ENCODE data around the gene DNAJB8.
A peak's percentile ranks its signal among the peaks of the same experiment; 100 is the strongest.

Gene DNAJB8

DNA sequence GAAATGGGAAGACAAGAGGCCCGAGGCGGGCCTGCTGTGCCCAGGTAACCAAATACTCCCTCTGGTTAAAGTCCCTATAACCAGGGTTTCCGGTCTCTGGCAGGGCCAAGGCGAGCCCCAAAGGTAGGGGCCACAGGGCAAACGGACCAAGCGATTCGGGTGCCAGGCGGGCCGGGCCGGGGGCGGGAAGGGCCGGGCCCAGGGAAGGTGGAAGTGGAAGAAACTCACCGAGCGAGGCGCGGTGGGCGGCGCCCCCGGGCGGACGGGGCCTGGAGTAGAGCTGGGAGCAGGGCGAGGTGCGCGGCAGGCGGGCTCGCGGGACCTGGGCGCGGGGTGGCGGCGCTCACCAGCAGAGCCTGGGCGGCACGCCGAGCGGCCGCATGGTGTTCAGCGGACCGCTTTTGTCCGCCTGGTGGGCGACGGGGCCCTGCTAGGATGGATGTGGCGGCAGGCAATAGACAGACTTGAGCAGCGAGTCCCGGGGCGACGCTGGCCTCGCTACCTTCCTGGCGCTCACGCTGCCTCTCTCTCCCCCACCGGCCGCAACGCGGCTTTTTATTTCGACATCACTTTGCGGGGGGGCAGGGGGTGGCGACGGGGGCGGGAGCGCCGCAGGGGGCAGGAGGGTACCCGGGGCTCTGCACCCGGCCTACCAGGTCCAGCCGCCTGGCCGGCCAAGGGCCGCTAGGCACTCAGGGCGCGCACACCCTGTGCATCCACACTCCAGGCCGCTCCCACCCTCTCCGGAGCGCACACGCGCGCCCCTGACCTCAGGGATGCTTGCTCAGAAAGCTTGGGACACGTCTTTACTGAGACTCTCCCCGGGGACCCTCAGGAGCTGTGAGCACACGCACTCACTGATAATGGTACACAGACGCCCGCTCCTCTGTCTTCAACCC, 26.2 kb upstream of the DNAJB8 start, which contains the start of gene GATA2:
GATA2 (minus strand) TSS at position 531 of the 899 bp plus-strand sequence. CDS start 6,170 bp downstream, outside the sequence.
- no peak within 1 kb of the TSS for H3K4me2 ChIP-seq (ENCODE audit: low read length)
- H3K9me3 ChIP-seq (replicated peaks; ENCODE audit: low read length), result no peaks in the 10 kb centered on the region
- H3K4me1 ChIP-seq (ENCODE audit: control insufficient read depth, insufficient read depth, low read length), result peaks cover 28% of the 10 kb centered on the region
- no peak within 1 kb of the TSS for H3K9ac ChIP-seq (ENCODE audit: low read depth, low read length)
- H3K27me3 ChIP-seq (ENCODE audit: control insufficient read depth, insufficient read depth, low read length), result peaks cover 96% of the 10 kb centered on the region
- no peaks in the 10 kb centered on the region for H3K36me3 ChIP-seq (ENCODE audit: insufficient read depth, low read length)
- H3K4me3 ChIP-seq (ENCODE audit: low read length), result no peak within 1 kb of the TSS

DNA sequence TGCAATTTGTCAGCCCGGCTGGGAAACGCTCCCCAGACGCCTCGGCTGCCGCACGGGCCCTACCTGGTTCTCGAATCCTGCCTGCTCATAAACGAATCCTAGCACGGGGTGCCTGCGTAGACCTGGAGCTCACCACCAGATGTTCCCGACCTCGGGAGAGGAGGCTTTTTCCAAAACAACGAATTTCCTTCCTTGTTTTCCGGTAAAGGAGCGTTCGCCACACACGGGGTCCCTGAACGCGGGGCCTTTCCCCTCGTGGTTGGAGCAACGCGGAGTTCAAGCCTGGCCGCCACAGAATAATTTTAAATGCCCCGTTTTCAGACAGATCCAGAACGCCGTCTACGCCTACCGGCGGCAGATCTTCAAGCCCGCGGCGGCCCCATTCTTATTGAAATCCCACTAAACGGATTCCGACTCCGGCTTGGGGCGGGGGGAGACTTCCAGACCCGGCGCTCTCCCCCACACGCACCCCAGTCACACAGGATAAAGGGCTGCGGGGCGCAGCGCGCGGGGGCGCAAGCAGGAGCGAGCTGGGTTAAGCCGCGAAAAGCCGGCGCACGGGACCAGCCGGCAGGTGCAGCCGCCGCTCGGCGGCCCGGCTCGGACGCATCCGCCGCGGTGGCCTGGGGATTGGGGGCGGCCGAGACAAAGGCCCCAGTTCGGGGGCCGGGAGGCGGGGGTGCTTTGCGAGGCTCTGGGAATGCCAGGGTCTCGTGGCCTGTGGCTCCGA, 25.4 kb upstream of the DNAJB8 start:
- Histone ChIP-seq H3K4me3 (ENCODE audit: low read length) (no peak overlapping the region), H3K36me3 (ENCODE audit: insufficient read depth, low read length) (no peaks in the 10 kb centered on the region), H3K9me3 (replicated peaks; ENCODE audit: low read length) (no peaks in the 10 kb centered on the region), H3K9ac (ENCODE audit: low read depth, low read length) (no peak overlapping the region), H3K4me1 (ENCODE audit: control insufficient read depth, insufficient read depth, low read length) (peaks cover 30% of the 10 kb centered on the region), H3K4me2 (ENCODE audit: low read length) (no peak overlapping the region), H3K27me3 (ENCODE audit: control insufficient read depth, insufficient read depth, low read length) (peaks cover 94% of the 10 kb centered on the region)

- Histone ChIP-seq H3K4me2 (ENCODE audit: low read length) (no peak overlapping the region), H3K4me1 (ENCODE audit: control insufficient read depth, insufficient read depth, low read length) (peaks cover 28% of the 10 kb centered on the region), H3K27me3 (ENCODE audit: control insufficient read depth, insufficient read depth, low read length) (peaks cover 94% of the 10 kb centered on the region), H3K9ac (ENCODE audit: low read depth, low read length) (no peak overlapping the region), H3K4me3 (ENCODE audit: low read length) (no peak overlapping the region), H3K9me3 (replicated peaks; ENCODE audit: low read length) (no peaks in the 10 kb centered on the region), H3K36me3 (ENCODE audit: insufficient read depth, low read length) (no peaks in the 10 kb centered on the region)
Measured at GRCh38 chr3:128491691-128491940, 24.9 kb upstream of the DNAJB8 start.

DNA sequence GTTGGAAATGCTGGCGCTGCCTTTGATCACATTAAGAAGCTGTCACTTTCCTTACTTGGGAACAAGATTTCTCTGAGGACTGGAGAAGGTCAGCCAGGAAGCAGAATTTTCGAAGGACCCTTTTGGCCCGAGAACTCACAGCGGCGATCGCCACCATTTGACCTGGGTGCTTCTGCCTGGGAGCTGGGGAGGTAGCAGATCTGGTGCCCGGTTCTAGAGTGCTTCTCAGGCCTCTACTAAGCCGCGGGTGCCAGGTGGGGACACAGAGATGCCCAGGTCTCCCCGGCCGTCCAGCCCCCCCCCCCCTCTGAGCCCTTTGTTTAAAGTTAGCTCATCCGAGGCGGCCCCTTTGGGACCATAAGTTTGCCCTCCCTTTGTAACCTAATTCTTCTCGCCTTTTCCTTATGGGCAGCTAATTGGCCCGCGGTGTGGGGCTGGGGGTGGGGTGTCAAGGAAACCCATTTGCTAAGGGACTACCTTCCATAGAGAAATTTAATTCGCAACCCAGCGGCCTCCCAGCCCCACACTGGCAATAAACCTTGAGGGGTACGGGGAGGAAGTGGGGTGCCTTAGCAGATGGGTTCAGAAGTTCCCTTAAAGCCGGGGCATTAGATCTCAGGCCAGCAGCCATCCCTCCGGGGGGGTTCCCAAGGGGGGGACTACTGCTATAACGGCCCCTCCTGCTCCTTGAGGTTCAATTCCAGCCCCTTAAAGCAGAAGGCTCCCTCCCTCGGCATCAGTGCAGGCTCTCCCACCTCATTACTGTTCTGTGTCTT, 24.4 kb upstream of the DNAJB8 start:
- Histone ChIP-seq H3K4me1 (ENCODE audit: control insufficient read depth, insufficient read depth, low read length) (peaks cover 28% of the 10 kb centered on the region), H3K27me3 (ENCODE audit: control insufficient read depth, insufficient read depth, low read length) (peaks cover 94% of the 10 kb centered on the region), H3K36me3 (ENCODE audit: insufficient read depth, low read length) (no peaks in the 10 kb centered on the region), H3K9ac (ENCODE audit: low read depth, low read length) (no peak overlapping the region), H3K4me3 (ENCODE audit: low read length) (no peak overlapping the region), H3K4me2 (ENCODE audit: low read length) (no peak overlapping the region), H3K9me3 (replicated peaks; ENCODE audit: low read length) (no peaks in the 10 kb centered on the region)

- peaks cover 94% of the 10 kb centered on the region for H3K27me3 ChIP-seq (ENCODE audit: control insufficient read depth, insufficient read depth, low read length)
- peak overlapping the region; percentile 79 for H3K4me2 ChIP-seq (ENCODE audit: low read length)
- no peaks in the 10 kb centered on the region for H3K9me3 ChIP-seq (replicated peaks; ENCODE audit: low read length)
- no peaks in the 10 kb centered on the region for H3K36me3 ChIP-seq (ENCODE audit: insufficient read depth, low read length)
- no peak overlapping the region for H3K4me3 ChIP-seq (ENCODE audit: low read length)
- H3K9ac ChIP-seq (ENCODE audit: low read depth, low read length), result no peak overlapping the region
- peaks cover 28% of the 10 kb centered on the region for H3K4me1 ChIP-seq (ENCODE audit: control insufficient read depth, insufficient read depth, low read length)
Measured at GRCh38 chr3:128490650-128490914, 23.9 kb upstream of the DNAJB8 start.

GRCh38 chr3:128489927-128490649, 23.4 kb upstream of the DNAJB8 start:
- Histone ChIP-seq H3K9ac (ENCODE audit: low read depth, low read length) (peak overlapping the region; percentile 51), H3K4me3 (ENCODE audit: low read length) (peak overlapping the region; percentile 63), H3K4me2 (ENCODE audit: low read length) (peak overlapping the region; percentile 79), H3K4me1 (ENCODE audit: control insufficient read depth, insufficient read depth, low read length) (peaks cover 28% of the 10 kb centered on the region), H3K27me3 (ENCODE audit: control insufficient read depth, insufficient read depth, low read length) (peaks cover 94% of the 10 kb centered on the region), H3K36me3 (ENCODE audit: insufficient read depth, low read length) (no peaks in the 10 kb centered on the region), H3K9me3 (replicated peaks; ENCODE audit: low read length) (no peaks in the 10 kb centered on the region)

DNA sequence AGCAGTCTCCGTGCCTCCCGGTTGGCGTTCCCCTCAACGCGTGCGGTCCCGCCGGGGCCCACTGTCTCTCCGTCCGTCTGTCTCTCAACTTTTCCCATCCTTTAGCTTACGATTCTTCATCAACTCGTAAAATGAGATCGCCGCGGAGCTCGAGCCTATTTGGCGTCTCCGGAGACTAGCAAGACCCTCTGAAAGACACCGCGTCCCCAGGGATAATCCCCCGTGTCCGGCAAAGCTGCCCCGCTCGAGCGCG, 22.9 kb upstream of the DNAJB8 start:
- H3K4me3 ChIP-seq (ENCODE audit: low read length), result peak overlapping the region; percentile 63
- H3K36me3 ChIP-seq (ENCODE audit: insufficient read depth, low read length), result no peaks in the 10 kb centered on the region
- peak overlapping the region; percentile 51 for H3K9ac ChIP-seq (ENCODE audit: low read depth, low read length)
- H3K27me3 ChIP-seq (ENCODE audit: control insufficient read depth, insufficient read depth, low read length), result peaks cover 93% of the 10 kb centered on the region
- H3K4me2 ChIP-seq (ENCODE audit: low read length), result peak overlapping the region; percentile 79
- H3K4me1 ChIP-seq (ENCODE audit: control insufficient read depth, insufficient read depth, low read length), result peaks cover 28% of the 10 kb centered on the region
- no peaks in the 10 kb centered on the region for H3K9me3 ChIP-seq (replicated peaks; ENCODE audit: low read length)

- Histone ChIP-seq H3K9ac (ENCODE audit: low read depth, low read length) (peak overlapping the region; percentile 51), H3K4me1 (ENCODE audit: control insufficient read depth, insufficient read depth, low read length) (peaks cover 28% of the 10 kb centered on the region), H3K36me3 (ENCODE audit: insufficient read depth, low read length) (no peaks in the 10 kb centered on the region), H3K27me3 (ENCODE audit: control insufficient read depth, insufficient read depth, low read length) (peaks cover 90% of the 10 kb centered on the region), H3K4me3 (ENCODE audit: low read length) (peak overlapping the region; percentile 63), H3K4me2 (ENCODE audit: low read length) (peak overlapping the region; percentile 79), H3K9me3 (replicated peaks; ENCODE audit: low read length) (no peaks in the 10 kb centered on the region)
Measured at GRCh38 chr3:128488991-128489673, 22.4 kb upstream of the DNAJB8 start.

GRCh38 chr3:128488636-128488990, 21.9 kb upstream of the DNAJB8 start:
- peak overlapping the region; percentile 66 for H3K4me3 ChIP-seq (ENCODE audit: low read length)

GRCh38 chr3:128487813-128488635, 21.3 kb upstream of the DNAJB8 start:
- Histone ChIP-seq H3K36me3 (ENCODE audit: insufficient read depth, low read length) (no peaks in the 10 kb centered on the region), H3K9me3 (replicated peaks; ENCODE audit: low read length) (no peaks in the 10 kb centered on the region), H3K4me3 (ENCODE audit: low read length) (peak overlapping the region; percentile 66), H3K4me1 (ENCODE audit: control insufficient read depth, insufficient read depth, low read length) (peaks cover 32% of the 10 kb centered on the region), H3K9ac (ENCODE audit: low read depth, low read length) (no peak overlapping the region), H3K4me2 (ENCODE audit: low read length) (peak overlapping the region; percentile 79), H3K27me3 (ENCODE audit: control insufficient read depth, insufficient read depth, low read length) (peaks cover 92% of the 10 kb centered on the region)

More at GRCh38 chr3:128488636-128488990, 21.9 kb upstream of the DNAJB8 start:
- peaks cover 90% of the 10 kb centered on the region for H3K27me3 ChIP-seq (ENCODE audit: control insufficient read depth, insufficient read depth, low read length)
- H3K9me3 ChIP-seq (replicated peaks; ENCODE audit: low read length), result no peaks in the 10 kb centered on the region
- H3K4me1 ChIP-seq (ENCODE audit: control insufficient read depth, insufficient read depth, low read length), result peaks cover 28% of the 10 kb centered on the region
- H3K36me3 ChIP-seq (ENCODE audit: insufficient read depth, low read length), result no peaks in the 10 kb centered on the region
- H3K9ac ChIP-seq (ENCODE audit: low read depth, low read length), result no peak overlapping the region
- peak overlapping the region; percentile 79 for H3K4me2 ChIP-seq (ENCODE audit: low read length)
